Endothelial cell of umbilical vein (primary cell): Measurements from ENCODE around the gene BLOC1S6. TPM values are rescaled to one million over a fixed set of nuclear protein-coding genes. Genes with fewer than 3 reads are reported as not detected.

Source experiments
- BruUV-seq: library from RNA; stranded (reverse); fragments of 400-500 nt; replicated peaks from 2 replicates; lab custom pipeline; 2021; lab: Mats Ljungman, UMichigan
- CTCF ChIA-PET: fragments of 300-600, 350-600 bp; sonication (Branson Sonifier 250); formaldehyde crosslinking; loops from one replicate; lab custom pipeline; 2021; ENCODE audit warnings: antibody characterized with exemption, inconsistent platforms; lab: Charles Lee
- POLR2A ChIA-PET: fragments of 300-600, 350-600 bp; sonication (Branson Sonifier 250); formaldehyde crosslinking; loops from one replicate; lab custom pipeline; 2021; ENCODE audit warnings: antibody characterized with exemption, inconsistent platforms; lab: Charles Lee
- DNase-seq: peaks from one replicate; pipeline ENCODE4 v3.0.0-alpha.2; 2011; ENCODE audit warnings: low read depth, low spot score
- FAIRE-seq: peaks from 2 replicates; lab custom pipeline; 2011; peaks lifted over from hg19 to GRCh38; lab: Jason Lieb, UNC
- H2AFZ ChIP-seq: 2 replicates; pipeline ENCODE4 v1.6.0; 2012; ENCODE audit warnings: low read depth, low read length, control low read depth, inconsistent platforms
- H3K27ac ChIP-seq: 2 replicates; pipeline ENCODE4 v1.5.1; 2011; ENCODE audit warnings: low read depth, mild to moderate bottlenecking, control low read depth, low read length, moderate library complexity; ENCODE audit not compliant: insufficient read depth
- H3K27me3 ChIP-seq, 2 experiments: 2 replicates each; pipeline versions ENCODE4 v1.6.0 to v1.6.1; 2011; ENCODE audit warnings: low read length in 2 of 2, mixed read lengths in 1 of 2; ENCODE audit not compliant: control insufficient read depth in 2 of 2, insufficient read depth in 2 of 2
- H3K36me3 ChIP-seq, 2 experiments: 2 replicates in 1 of 2; 3 replicates in 1 of 2; pipeline ENCODE4 v1.5.1; 2011; ENCODE audit warnings: low read length in 2 of 2, mild to moderate bottlenecking in 1 of 2, moderate library complexity in 1 of 2; ENCODE audit not compliant: control insufficient read depth in 2 of 2, insufficient read depth in 2 of 2; ENCODE audit errors: extremely low read depth in 1 of 2
- H3K4me1 ChIP-seq: 3 replicates; pipeline ENCODE4 v1.5.1; 2011; ENCODE audit warnings: mild to moderate bottlenecking, low read length; ENCODE audit not compliant: control insufficient read depth, insufficient read depth; ENCODE audit errors: extremely low read depth
- H3K4me2 ChIP-seq: 2 replicates; pipeline ENCODE4 v1.6.1; 2011; ENCODE audit warnings: low read length, control low read depth, mixed read lengths; ENCODE audit not compliant: insufficient read depth
- H3K4me3 ChIP-seq, 3 experiments: fragments of 200-600 bp in 1 of 3; sonication (generic), shearing (Covaris generic) in 1 of 3; replicated peaks in 1 of 3; 2 replicates each; pipeline ENCODE4 v1.5.1; 2011 to 2016; ENCODE audit warnings: control low read depth in 3 of 3, low read length in 3 of 3, mild to moderate bottlenecking in 2 of 3, inconsistent platforms in 1 of 3, low read depth in 1 of 3, moderate library complexity in 1 of 3; ENCODE audit not compliant: insufficient read depth in 1 of 3
- H3K79me2 ChIP-seq: 2 replicates; pipeline ENCODE4 v1.6.0; 2012; ENCODE audit warnings: low read length, inconsistent platforms; ENCODE audit not compliant: control insufficient read depth, insufficient read depth
- H3K9ac ChIP-seq: replicated peaks from 2 replicates; pipeline ENCODE3; 2011; ENCODE audit warnings: low read length, control low read depth; ENCODE audit not compliant: insufficient read depth; ENCODE audit errors: extremely low read depth
- H3K9me1 ChIP-seq: replicated peaks from 3 replicates; pipeline ENCODE4 v1.6.0; 2011; ENCODE audit warnings: mild to moderate bottlenecking, low read length; ENCODE audit not compliant: control insufficient read depth, insufficient read depth; ENCODE audit errors: extremely low read depth
- H3K9me3 ChIP-seq: replicated peaks from 2 replicates; pipeline ENCODE4 v1.5.1; 2012; ENCODE audit warnings: low read length, inconsistent platforms; ENCODE audit not compliant: control insufficient read depth, insufficient read depth
- H4K20me1 ChIP-seq: replicated peaks from 2 replicates; pipeline ENCODE3; 2011; ENCODE audit warnings: mild to moderate bottlenecking, low read length; ENCODE audit not compliant: control insufficient read depth, insufficient read depth; ENCODE audit errors: extremely low read depth
- CTCF ChIP-seq, 2 donors: IDR thresholded peaks; 1 replicate in 1 of 2; 2 replicates in 1 of 2; pipeline ENCODE4 v1.5.1; 2011; ENCODE audit warnings: low read length in 2 of 2, mild to moderate bottlenecking in 2 of 2, moderate library complexity in 2 of 2, control low read depth in 1 of 2, inconsistent platforms in 1 of 2, low read depth in 1 of 2; ENCODE audit not compliant: insufficient read depth in 1 of 2; ENCODE audit errors: extremely low read depth in 1 of 2
- EZH2 ChIP-seq: IDR thresholded peaks from 2 replicates; pipeline ENCODE4 v1.6.1; 2012; ENCODE audit warnings: borderline replicate concordance, low read depth, mild to moderate bottlenecking, moderate library complexity, low read length, inconsistent platforms; ENCODE audit not compliant: severe bottlenecking
- FOS ChIP-seq: IDR thresholded peaks from 2 replicates; pipeline ENCODE4 v1.6.1; 2011; ENCODE audit warnings: mild to moderate bottlenecking, low read length, moderate library complexity, borderline replicate concordance; ENCODE audit not compliant: insufficient read depth
- GATA2 ChIP-seq: IDR thresholded peaks from 2 replicates; pipeline ENCODE4 v1.7.0; 2011; ENCODE audit warnings: low read depth, mild to moderate bottlenecking, moderate library complexity, mixed read lengths, low read length; ENCODE audit not compliant: insufficient read length, insufficient read depth
- JUN ChIP-seq: IDR thresholded peaks from 2 replicates; pipeline ENCODE4 v1.6.1; 2011; ENCODE audit warnings: borderline replicate concordance, low read depth; ENCODE audit not compliant: insufficient read length, insufficient read depth
- MYC ChIP-seq: IDR thresholded peaks from one replicate; pipeline ENCODE4 v1.6.1; 2011; ENCODE audit warnings: mild to moderate bottlenecking, low read depth, low read length
- POLR2A ChIP-seq: IDR thresholded peaks from 2 replicates; pipeline ENCODE4 v1.6.1; 2012; ENCODE audit warnings: low read depth, mild to moderate bottlenecking, control low read depth, low read length
- POLR2AphosphoS5 ChIP-seq: IDR thresholded peaks from 2 replicates; pipeline ENCODE4 v1.6.1; 2012; ENCODE audit warnings: low read depth, mild to moderate bottlenecking, control low read depth, low read length, moderate library complexity; ENCODE audit not compliant: insufficient read depth
- dilution Hi-C: fragments of 300-500 bp; cut with MboI; formaldehyde crosslinking; loops from one replicate; pipeline ENCODE4 v1.15.0; 2019; ENCODE audit warnings: low sequenced_read_pairs; ENCODE audit not compliant: extremely low pct_ligation_motif_present
- intact Hi-C: fragments of 100-400 bp; cut with micrococcal nuclease; formaldehyde crosslinking; loops from one replicate; pipeline ENCODE4 v1.10.0; 2022
- polyA plus RNA-seq, 4 experiments: library from polyadenylated mRNA; depleted of rRNA in 3 of 4; stranded (reverse) in 3 of 4; unstranded in 1 of 4; fragments of >200 nt; gene quantifications; 2 replicates each; pipeline versions ENCODE4 v1.2.1 to v1.2.3, GENCODE V29; 2011 to 2012; ENCODE audit warnings: missing spikeins in 1 of 4
- total RNA-seq: library from RNA; stranded (reverse); gene quantifications from 2 replicates; pipeline ENCODE4 v1.2.3, GENCODE V29; 2021
- TF ChIP-seq, protein P1 (sequence below): IDR thresholded peaks from 2 replicates; pipeline ENCODE4 v1.6.1; 2011; ENCODE audit not compliant: insufficient read depth, insufficient read length

Gene BLOC1S6
- total and polyA plus RNA-seq, 2 donors (not counting 3 experiments of a cell fraction or from before 2014, with no cell fraction given) = 8.2 to 39.2 TPM

GRCh38 chr15:45544266-45545023, 42.7 kb upstream of the BLOC1S6 start:
- DNase-seq (no peak), FAIRE-seq (no peak)
- H3K27me3 ChIP-seq = peaks cover 0 to 3% of the 10 kb centered on the region in 2 experiments
- H3K79me2 ChIP-seq = no peaks in the 10 kb centered on the region
- no peak overlapping the region for H2AFZ ChIP-seq
- TF ChIP-seq, protein P1, sequence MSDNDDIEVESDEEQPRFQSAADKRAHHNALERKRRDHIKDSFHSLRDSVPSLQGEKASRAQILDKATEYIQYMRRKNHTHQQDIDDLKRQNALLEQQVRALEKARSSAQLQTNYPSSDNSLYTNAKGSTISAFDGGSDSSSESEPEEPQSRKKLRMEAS = no peak
- TF ChIP-seq CTCF (IDR thresholded peaks at IDR 0.05; ENCODE audit: extremely low read depth in 1 of 2, insufficient read depth in 1 of 2, low read depth in 1 of 2, low read length in 2 of 2) (no peak), JUN (no peak), MYC (no peak), EZH2 (no peak), GATA2 (no peak), FOS (no peak), POLR2A (no peak), POLR2AphosphoS5 (no peak)
- H4K20me1 ChIP-seq = no peaks in the 10 kb centered on the region
- H3K27ac ChIP-seq = no peak overlapping the region
- no TSS peak for BruUV-seq
- no peaks in the 10 kb centered on the region for H3K4me1 ChIP-seq
- no peak overlapping the region for H3K4me2 ChIP-seq
- H3K36me3 ChIP-seq = no peaks in the 10 kb centered on the region
- H3K9me3 ChIP-seq = no peaks in the 10 kb centered on the region
- no peaks in the 10 kb centered on the region for H3K9me1 ChIP-seq
- H3K9ac ChIP-seq = no peak overlapping the region
- dilution Hi-C loops (no loop called here), intact Hi-C loops (no loop called here)
- ChIA-PET CTCF (no interaction called here), POLR2A (no interaction called here)
- H3K4me3 ChIP-seq = no peak overlapping the region
